ENCODE results near the gene MFSD6.
A peak's percentile ranks its signal among the peaks of the same experiment; 100 is the strongest.

The MFSD6 gene

DNA sequence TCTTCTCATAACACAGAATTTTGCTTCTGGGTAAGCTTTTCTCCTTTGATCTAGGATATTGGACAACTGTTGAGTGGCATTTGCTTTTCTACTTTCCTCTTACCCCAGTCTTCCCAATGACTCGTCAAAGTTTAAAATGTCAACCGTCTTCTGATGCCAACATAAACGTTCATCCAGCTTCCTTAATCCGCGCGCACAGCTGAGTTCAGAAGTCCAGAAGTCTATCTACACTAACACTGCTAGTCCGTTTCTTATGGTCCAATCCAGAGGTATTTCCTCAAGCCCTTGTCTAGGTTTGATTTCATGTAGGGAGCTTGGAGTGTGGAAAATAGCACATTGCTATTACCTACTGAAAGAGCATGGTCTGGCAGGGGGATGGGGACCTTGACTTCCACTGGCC lies 48.7 kb downstream of the MFSD6 start:
- Histone ChIP-seq H3K4me3 (ENCODE audit: control insufficient read depth in 1 of 7, extremely low read depth in 1 of 7, insufficient read depth in 4 of 7, low read depth in 2 of 7, low read length in 6 of 7) (no peak overlapping the region), H3K27me3 (replicated peaks in 2 of 5; ENCODE audit: control insufficient read depth in 4 of 5, insufficient read depth in 5 of 5, low read length in 4 of 5) (no peaks in the 10 kb centered on the region), H3K4me1 (ENCODE audit: control extremely low read depth in 1 of 4, control insufficient read depth in 4 of 4, insufficient read depth in 4 of 4, low read length in 3 of 4) (peaks cover 1 to 16% (median 6%) of the 10 kb centered on the region in 4 experiments), H3K9me3 (ENCODE audit: control extremely low read depth in 1 of 5, control insufficient read depth in 4 of 5, insufficient read depth in 2 of 5, low read depth in 1 of 5, low read length in 4 of 5) (no peaks in the 10 kb centered on the region), H3K27ac (ENCODE audit: insufficient read depth in 1 of 2, low read depth in 1 of 2, low read length in 2 of 2, poor library complexity in 1 of 2, severe bottlenecking in 2 of 2) (no peak overlapping the region), H3K36me3 (ENCODE audit: control insufficient read depth in 4 of 4, insufficient read depth in 4 of 4, low read length in 3 of 4) (peaks cover 3 to 21% (median 11%) of the 10 kb centered on the region in 4 experiments)
- CTCF ChIA-PET = interaction anchor here (1.1 to 1.2 kb wide), 2 partner anchors 10 to 64 kb away, joined by 3 read pairs; no protein-coding TSS in a partner anchor
- 96% methylated on average over 6 of the region's 7 CpGs for WGBS (ENCODE audit: insufficient coverage)
- no peak for DNase-seq
- POLR2A ChIA-PET = no interaction called here

DNA sequence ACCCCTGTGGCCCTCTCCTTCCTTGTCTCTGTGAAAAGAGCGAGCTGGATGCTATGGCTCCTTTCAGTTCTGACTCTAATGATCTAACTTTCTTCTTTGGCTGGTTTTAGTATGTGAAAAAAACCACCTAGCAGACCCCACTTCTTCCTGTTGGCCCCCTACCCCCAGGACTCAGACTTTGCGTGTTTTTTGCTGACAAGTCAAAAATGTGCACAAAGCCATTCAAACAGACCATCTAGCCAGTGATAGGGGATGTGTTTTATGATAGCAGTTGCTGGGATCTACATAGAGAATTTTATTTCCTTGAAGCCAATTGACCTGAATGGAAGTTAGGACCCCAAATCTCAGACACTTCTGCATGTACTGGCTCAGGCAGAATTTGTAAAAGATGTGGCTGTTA lies 49.1 kb downstream of the MFSD6 start:
- peaks cover 3 to 21% (median 11%) of the 10 kb centered on the region in 4 experiments for H3K36me3 ChIP-seq (ENCODE audit: control insufficient read depth in 4 of 4, insufficient read depth in 4 of 4, low read length in 3 of 4)
- ChIA-PET POLR2A (no interaction called here), CTCF (interaction anchor here (1.2 kb wide), 1 partner anchor 11 kb away, joined by 3 read pairs; no protein-coding TSS in a partner anchor)
- peaks cover 1 to 16% (median 6%) of the 10 kb centered on the region in 4 experiments for H3K4me1 ChIP-seq (ENCODE audit: control extremely low read depth in 1 of 4, control insufficient read depth in 4 of 4, insufficient read depth in 4 of 4, low read length in 3 of 4)
- DNase-seq = no peak
- H3K27me3 ChIP-seq (replicated peaks in 2 of 5; ENCODE audit: control insufficient read depth in 4 of 5, insufficient read depth in 5 of 5, low read length in 4 of 5) = no peaks in the 10 kb centered on the region
- H3K4me3 ChIP-seq (ENCODE audit: control insufficient read depth in 1 of 7, extremely low read depth in 1 of 7, insufficient read depth in 4 of 7, low read depth in 2 of 7, low read length in 6 of 7) = no peak overlapping the region
- H3K9me3 ChIP-seq (ENCODE audit: control extremely low read depth in 1 of 5, control insufficient read depth in 4 of 5, insufficient read depth in 2 of 5, low read depth in 1 of 5, low read length in 4 of 5) = no peaks in the 10 kb centered on the region
- no peak overlapping the region for H3K27ac ChIP-seq (ENCODE audit: insufficient read depth in 1 of 2, low read depth in 1 of 2, low read length in 2 of 2, poor library complexity in 1 of 2, severe bottlenecking in 2 of 2)
- WGBS (ENCODE audit: insufficient coverage) = 100% methylated on average over 1 of the region's 2 CpGs

DNA sequence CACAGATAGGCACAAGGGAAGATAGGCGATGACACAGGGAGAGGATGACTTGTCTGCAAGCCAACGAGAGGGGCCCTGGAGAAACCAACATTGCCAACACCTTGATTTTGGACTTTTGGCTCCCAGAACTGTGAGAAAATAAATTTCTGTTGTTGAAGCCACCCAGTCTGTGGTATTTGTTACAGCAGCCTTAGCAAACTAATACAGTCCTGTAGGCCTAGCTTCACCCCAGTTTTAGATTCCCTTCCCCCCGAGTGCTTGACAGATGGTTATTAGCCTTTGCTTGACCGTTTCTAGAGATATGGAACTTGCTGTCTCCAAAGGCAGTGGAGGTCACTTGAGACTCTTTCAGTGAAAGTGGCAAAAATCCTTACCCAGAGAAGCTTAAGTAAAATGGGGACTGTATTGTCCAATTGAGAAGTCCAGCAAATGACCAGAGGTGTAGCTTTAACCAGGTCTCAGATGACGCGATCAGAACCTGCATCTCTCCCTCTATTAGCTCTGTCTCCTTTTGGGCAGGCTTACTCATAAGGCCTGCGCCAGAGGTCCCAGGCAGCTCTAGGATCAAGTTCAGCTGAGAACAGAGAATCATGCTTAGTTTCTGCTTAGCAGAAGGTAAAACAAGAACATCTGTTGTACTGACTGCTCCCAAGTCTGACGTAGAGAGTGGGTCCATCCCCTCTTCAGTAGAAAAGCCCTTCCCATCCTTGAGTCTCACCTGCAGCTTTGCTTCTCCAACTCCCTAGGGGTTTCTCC lies 50.4 kb downstream of the MFSD6 start:
- H3K27me3 ChIP-seq (replicated peaks in 2 of 5; ENCODE audit: control insufficient read depth in 4 of 5, insufficient read depth in 5 of 5, low read length in 4 of 5) = no peaks in the 10 kb centered on the region
- peaks cover 3 to 21% (median 7%) of the 10 kb centered on the region in 4 experiments for H3K36me3 ChIP-seq (ENCODE audit: control insufficient read depth in 4 of 4, insufficient read depth in 4 of 4, low read length in 3 of 4)
- no peaks in the 10 kb centered on the region for H3K9me3 ChIP-seq (ENCODE audit: control extremely low read depth in 1 of 5, control insufficient read depth in 4 of 5, insufficient read depth in 2 of 5, low read depth in 1 of 5, low read length in 4 of 5)
- H3K4me3 ChIP-seq (ENCODE audit: control insufficient read depth in 1 of 7, extremely low read depth in 1 of 7, insufficient read depth in 4 of 7, low read depth in 2 of 7, low read length in 6 of 7) = no peak overlapping the region
- no peak for DNase-seq
- H3K4me1 ChIP-seq (ENCODE audit: control extremely low read depth in 1 of 4, control insufficient read depth in 4 of 4, insufficient read depth in 4 of 4, low read length in 3 of 4) = peaks cover 1 to 16% (median 6%) of the 10 kb centered on the region in 4 experiments
- 99% methylated on average over 7 of the region's 8 CpGs for WGBS (ENCODE audit: insufficient coverage)
- H3K27ac ChIP-seq (ENCODE audit: insufficient read depth in 1 of 2, low read depth in 1 of 2, low read length in 2 of 2, poor library complexity in 1 of 2, severe bottlenecking in 2 of 2) = no peak overlapping the region
- ChIA-PET CTCF (interaction anchor here (2.9 to 3.2 kb wide), 2 partner anchors 11 to 17 kb away, joined by 13 to 18 read pairs; no protein-coding TSS in a partner anchor), POLR2A (no interaction called here)

DNA sequence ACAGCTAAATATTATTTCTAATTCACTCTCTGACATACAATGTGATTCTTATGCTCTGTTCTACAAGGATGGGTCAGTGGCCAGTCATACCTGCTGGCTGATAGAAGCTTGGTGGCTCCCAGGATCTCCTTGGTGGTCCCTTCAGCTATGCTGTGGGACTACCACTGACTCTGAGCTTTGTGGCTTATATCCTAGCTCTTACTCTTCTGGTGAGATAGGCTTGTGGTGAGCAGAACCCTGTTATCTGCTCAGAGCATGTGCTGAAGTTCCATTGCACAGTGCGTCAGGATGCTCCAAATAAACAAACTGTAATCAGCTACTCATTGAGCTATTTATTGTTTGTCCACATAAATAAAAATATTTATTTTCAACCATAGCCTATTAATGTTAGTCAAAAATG lies 51.7 kb downstream of the MFSD6 start:
- ChIA-PET CTCF (interaction anchor here (0.9 to 3.2 kb wide), 8 partner anchors 10 to 72 kb away, joined by 3 to 18 read pairs (median 4); no protein-coding TSS in a partner anchor), POLR2A (no interaction called here)
- Histone ChIP-seq H3K4me1 (ENCODE audit: control extremely low read depth in 1 of 4, control insufficient read depth in 4 of 4, insufficient read depth in 4 of 4, low read length in 3 of 4) (peaks cover 1 to 27% (median 10%) of the 10 kb centered on the region in 4 experiments), H3K27me3 (replicated peaks in 2 of 5; ENCODE audit: control insufficient read depth in 4 of 5, insufficient read depth in 5 of 5, low read length in 4 of 5) (no peaks in the 10 kb centered on the region), H3K36me3 (ENCODE audit: control insufficient read depth in 4 of 4, insufficient read depth in 4 of 4, low read length in 3 of 4) (peaks cover 3 to 19% (median 6%) of the 10 kb centered on the region in 4 experiments), H3K27ac (ENCODE audit: insufficient read depth in 1 of 2, low read depth in 1 of 2, low read length in 2 of 2, poor library complexity in 1 of 2, severe bottlenecking in 2 of 2) (no peak overlapping the region), H3K9me3 (ENCODE audit: control extremely low read depth in 1 of 5, control insufficient read depth in 4 of 5, insufficient read depth in 2 of 5, low read depth in 1 of 5, low read length in 4 of 5) (no peaks in the 10 kb centered on the region), H3K4me3 (ENCODE audit: control insufficient read depth in 1 of 7, extremely low read depth in 1 of 7, insufficient read depth in 4 of 7, low read depth in 2 of 7, low read length in 6 of 7) (no peak overlapping the region)
- peak; percentile 61 to 87 (median 73) for DNase-seq
- WGBS (ENCODE audit: insufficient coverage) = no CpG with 5 or more reads among the region's 1 CpG

DNA sequence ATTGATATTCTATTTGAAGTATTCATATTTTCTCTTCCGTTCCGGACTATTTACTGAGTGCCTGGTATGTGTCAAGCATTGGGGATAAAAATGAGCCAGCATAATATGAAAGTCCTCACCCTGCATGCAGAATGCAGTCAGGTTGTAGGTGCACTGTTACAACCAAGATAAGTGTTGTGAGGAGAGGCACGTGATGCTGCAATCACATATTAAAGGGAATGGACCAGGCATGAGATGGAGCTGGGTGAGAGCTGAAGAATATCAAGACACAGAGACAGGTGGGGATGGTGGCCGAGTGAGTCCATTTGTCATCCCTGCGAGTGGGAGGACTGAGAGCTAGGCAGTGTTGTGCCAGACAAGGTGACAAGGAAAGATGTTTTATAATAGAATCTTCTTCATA lies 52.3 kb downstream of the MFSD6 start:
- H3K27ac ChIP-seq (ENCODE audit: insufficient read depth in 1 of 2, low read depth in 1 of 2, low read length in 2 of 2, poor library complexity in 1 of 2, severe bottlenecking in 2 of 2) = no peak overlapping the region
- no peaks in the 10 kb centered on the region for H3K9me3 ChIP-seq (ENCODE audit: control extremely low read depth in 1 of 5, control insufficient read depth in 4 of 5, insufficient read depth in 2 of 5, low read depth in 1 of 5, low read length in 4 of 5)
- DNase-seq = no peak
- POLR2A ChIA-PET = no interaction called here
- 100% methylated on average over 2 of the region's 5 CpGs for WGBS (ENCODE audit: insufficient coverage)
- H3K36me3 ChIP-seq (ENCODE audit: control insufficient read depth in 4 of 4, insufficient read depth in 4 of 4, low read length in 3 of 4) = peaks cover 3 to 19% (median 6%) of the 10 kb centered on the region in 4 experiments
- H3K4me1 ChIP-seq (ENCODE audit: control extremely low read depth in 1 of 4, control insufficient read depth in 4 of 4, insufficient read depth in 4 of 4, low read length in 3 of 4) = peaks cover 1 to 27% (median 9%) of the 10 kb centered on the region in 4 experiments
- H3K27me3 ChIP-seq (replicated peaks in 2 of 5; ENCODE audit: control insufficient read depth in 4 of 5, insufficient read depth in 5 of 5, low read length in 4 of 5) = no peaks in the 10 kb centered on the region
- H3K4me3 ChIP-seq (ENCODE audit: control insufficient read depth in 1 of 7, extremely low read depth in 1 of 7, insufficient read depth in 4 of 7, low read depth in 2 of 7, low read length in 6 of 7) = no peak overlapping the region
- CTCF ChIA-PET = interaction anchor here (0.9 to 3.2 kb wide), 6 partner anchors 10 to 36 kb away, joined by 3 to 18 read pairs (median 4); no protein-coding TSS in a partner anchor

DNA sequence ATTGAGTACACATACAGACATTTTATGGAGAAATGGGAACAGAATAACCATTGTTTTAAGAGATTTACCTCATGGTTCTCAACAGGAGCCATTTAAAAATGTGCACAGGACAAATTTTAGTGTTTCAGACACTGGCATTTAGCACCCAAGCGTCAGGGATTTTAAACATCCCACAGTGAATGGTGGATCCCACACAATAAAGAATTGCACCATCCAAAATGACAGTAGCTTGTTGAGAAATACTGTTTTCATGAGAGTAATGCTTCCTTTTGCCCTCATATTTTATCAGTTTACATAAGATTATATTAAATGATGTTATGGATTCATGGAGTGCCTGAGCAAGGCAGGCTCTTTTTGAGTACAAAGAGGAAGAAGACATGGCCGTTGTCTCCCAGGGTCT lies 54.0 kb downstream of the MFSD6 start:
- ChIA-PET POLR2A (no interaction called here), CTCF (interaction anchor here (1.6 kb wide), 1 partner anchor 52 kb away, joined by 3 read pairs; no protein-coding TSS in a partner anchor)

DNA sequence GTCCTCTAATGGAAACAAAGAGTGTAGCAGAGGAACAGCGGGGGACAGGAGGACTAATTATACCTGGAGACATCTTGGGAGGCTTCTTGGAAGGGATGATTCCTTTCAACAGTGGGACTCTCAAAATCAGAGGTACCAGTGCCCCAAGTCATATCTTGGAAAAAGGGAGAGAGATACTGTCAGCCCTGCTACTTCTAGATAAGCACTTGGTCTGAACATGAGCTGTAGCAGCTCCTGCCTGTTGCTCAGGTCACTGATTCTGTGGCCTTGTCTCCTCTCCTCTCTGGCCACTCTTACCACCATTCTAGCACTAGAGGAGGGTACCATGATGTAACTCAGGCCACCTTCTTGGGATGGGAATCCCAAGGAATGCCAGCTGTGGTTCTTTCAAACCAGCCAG lies 54.5 kb downstream of the MFSD6 start:
- ChIA-PET POLR2A (no interaction called here), CTCF (interaction anchor here (1.2 to 1.6 kb wide), 2 partner anchors 15 to 52 kb away, joined by 3 read pairs; no protein-coding TSS in a partner anchor)
- Histone ChIP-seq H3K36me3 (ENCODE audit: control insufficient read depth in 4 of 4, insufficient read depth in 4 of 4, low read length in 3 of 4) (peaks cover 0 to 10% (median 3%) of the 10 kb centered on the region in 4 experiments), H3K27me3 (replicated peaks in 2 of 5; ENCODE audit: control insufficient read depth in 4 of 5, insufficient read depth in 5 of 5, low read length in 4 of 5) (no peaks in the 10 kb centered on the region), H3K4me1 (ENCODE audit: control extremely low read depth in 1 of 4, control insufficient read depth in 4 of 4, insufficient read depth in 4 of 4, low read length in 3 of 4) (peaks cover under 1 to 19% (median 9%) of the 10 kb centered on the region in 4 experiments), H3K9me3 (ENCODE audit: control extremely low read depth in 1 of 5, control insufficient read depth in 4 of 5, insufficient read depth in 2 of 5, low read depth in 1 of 5, low read length in 4 of 5) (no peaks in the 10 kb centered on the region), H3K4me3 (ENCODE audit: control insufficient read depth in 1 of 7, extremely low read depth in 1 of 7, insufficient read depth in 4 of 7, low read depth in 2 of 7, low read length in 6 of 7) (no peak overlapping the region), H3K27ac (ENCODE audit: insufficient read depth in 1 of 2, low read depth in 1 of 2, low read length in 2 of 2, poor library complexity in 1 of 2, severe bottlenecking in 2 of 2) (no peak overlapping the region)
- DNase-seq = no peak
- WGBS (ENCODE audit: insufficient coverage) = 88% methylated on average over 1 of the region's 1 CpG

More for the DNA sequence above, 54.0 kb downstream of the MFSD6 start:
- Histone ChIP-seq H3K9me3 (ENCODE audit: control extremely low read depth in 1 of 5, control insufficient read depth in 4 of 5, insufficient read depth in 2 of 5, low read depth in 1 of 5, low read length in 4 of 5) (no peaks in the 10 kb centered on the region), H3K4me3 (ENCODE audit: control insufficient read depth in 1 of 7, extremely low read depth in 1 of 7, insufficient read depth in 4 of 7, low read depth in 2 of 7, low read length in 6 of 7) (no peak overlapping the region), H3K27ac (ENCODE audit: insufficient read depth in 1 of 2, low read depth in 1 of 2, low read length in 2 of 2, poor library complexity in 1 of 2, severe bottlenecking in 2 of 2) (no peak overlapping the region), H3K36me3 (ENCODE audit: control insufficient read depth in 4 of 4, insufficient read depth in 4 of 4, low read length in 3 of 4) (peaks cover 1 to 11% (median 5%) of the 10 kb centered on the region in 4 experiments), H3K27me3 (replicated peaks in 2 of 5; ENCODE audit: control insufficient read depth in 4 of 5, insufficient read depth in 5 of 5, low read length in 4 of 5) (no peaks in the 10 kb centered on the region), H3K4me1 (ENCODE audit: control extremely low read depth in 1 of 4, control insufficient read depth in 4 of 4, insufficient read depth in 4 of 4, low read length in 3 of 4) (peaks cover 1 to 16% (median 7%) of the 10 kb centered on the region in 4 experiments)
- WGBS (ENCODE audit: insufficient coverage) = 100% methylated on average over 2 of the region's 2 CpGs
- no peak for DNase-seq
